ENCODE data around the gene HAX1. TPM values are rescaled to one million over a fixed set of nuclear protein-coding genes. Genes with fewer than 3 reads are reported as not detected.

HAX1 gene
- total and polyA plus RNA-seq, 2 donors, result 113 to 120 TPM

GRCh38 chr1:154237880-154238506 lies 34.4 kb upstream of the HAX1 start:
- 98% methylated on average over 6 of the region's 6 CpGs for WGBS
- H3K36me3 ChIP-seq (ENCODE audit: control insufficient read depth in 2 of 2, insufficient read depth in 2 of 2, low read length in 1 of 2), result peaks cover 38 to 89% of the 10 kb centered on the region in 2 donors

GRCh38 chr1:154239491-154239890 lies 32.9 kb upstream of the HAX1 start:
- Histone ChIP-seq H3K9me3 (ENCODE audit: control insufficient read depth in 2 of 2, insufficient read depth in 1 of 2, low read length in 1 of 2) (no peaks in the 10 kb centered on the region), H3K27ac (ENCODE audit: low read depth in 1 of 2, low read length in 1 of 2) (no peak overlapping the region), H3K4me3 (ENCODE audit: low read length in 2 of 2) (no peak overlapping the region), H3K27me3 (ENCODE audit: control insufficient read depth in 2 of 2, insufficient read depth in 1 of 2, low read length in 1 of 2) (no peaks in the 10 kb centered on the region), H3K36me3 (ENCODE audit: control insufficient read depth in 2 of 2, insufficient read depth in 2 of 2, low read length in 1 of 2) (peaks cover 46 to 94% of the 10 kb centered on the region in 2 donors), H3K4me1 (ENCODE audit: control insufficient read depth in 2 of 2, insufficient read depth in 2 of 2, low read length in 2 of 2) (no peaks in the 10 kb centered on the region)
- 93% methylated on average over 3 of the region's 3 CpGs for WGBS
- DNase-seq (ENCODE audit: low read depth in 6 of 9, low spot score in 9 of 9), result no peak

More at GRCh38 chr1:154237880-154238506, 34.4 kb upstream of the HAX1 start:
- Histone ChIP-seq H3K27me3 (ENCODE audit: control insufficient read depth in 2 of 2, insufficient read depth in 1 of 2, low read length in 1 of 2) (no peaks in the 10 kb centered on the region), H3K9me3 (ENCODE audit: control insufficient read depth in 2 of 2, insufficient read depth in 1 of 2, low read length in 1 of 2) (no peaks in the 10 kb centered on the region), H3K27ac (ENCODE audit: low read depth in 1 of 2, low read length in 1 of 2) (no peak overlapping the region), H3K4me1 (ENCODE audit: control insufficient read depth in 2 of 2, insufficient read depth in 2 of 2, low read length in 2 of 2) (no peaks in the 10 kb centered on the region), H3K4me3 (ENCODE audit: low read length in 2 of 2) (no peak overlapping the region)
- DNase-seq (ENCODE audit: low read depth in 6 of 9, low spot score in 9 of 9), result no peak

GRCh38 chr1:154240294-154240833 lies 32.1 kb upstream of the HAX1 start:
- 91% methylated on average over 3 of the region's 3 CpGs for WGBS
- Histone ChIP-seq H3K27me3 (ENCODE audit: control insufficient read depth in 2 of 2, insufficient read depth in 1 of 2, low read length in 1 of 2) (no peaks in the 10 kb centered on the region), H3K27ac (ENCODE audit: low read depth in 1 of 2, low read length in 1 of 2) (no peak overlapping the region), H3K4me1 (ENCODE audit: control insufficient read depth in 2 of 2, insufficient read depth in 2 of 2, low read length in 2 of 2) (no peaks in the 10 kb centered on the region), H3K4me3 (ENCODE audit: low read length in 2 of 2) (no peak overlapping the region), H3K9me3 (ENCODE audit: control insufficient read depth in 2 of 2, insufficient read depth in 1 of 2, low read length in 1 of 2) (no peaks in the 10 kb centered on the region), H3K36me3 (ENCODE audit: control insufficient read depth in 2 of 2, insufficient read depth in 2 of 2, low read length in 1 of 2) (peaks cover 46 to 94% of the 10 kb centered on the region in 2 donors)
- DNase-seq (ENCODE audit: low read depth in 6 of 9, low spot score in 9 of 9), result no peak

- Histone ChIP-seq H3K9me3 (ENCODE audit: control insufficient read depth in 2 of 2, insufficient read depth in 1 of 2, low read length in 1 of 2) (no peaks in the 10 kb centered on the region), H3K4me1 (ENCODE audit: control insufficient read depth in 2 of 2, insufficient read depth in 2 of 2, low read length in 2 of 2) (no peaks in the 10 kb centered on the region), H3K27ac (ENCODE audit: low read depth in 1 of 2, low read length in 1 of 2) (no peak overlapping the region), H3K36me3 (ENCODE audit: control insufficient read depth in 2 of 2, insufficient read depth in 2 of 2, low read length in 1 of 2) (peaks cover 48 to 94% of the 10 kb centered on the region in 2 donors), H3K27me3 (ENCODE audit: control insufficient read depth in 2 of 2, insufficient read depth in 1 of 2, low read length in 1 of 2) (no peaks in the 10 kb centered on the region), H3K4me3 (ENCODE audit: low read length in 2 of 2) (no peak overlapping the region)
- DNase-seq (ENCODE audit: low read depth in 6 of 9, low spot score in 9 of 9), result no peak
- WGBS, result 96% methylated on average over 3 of the region's 3 CpGs
Observed at GRCh38 chr1:154241703-154242351, 30.6 kb upstream of the HAX1 start.

- H3K27ac ChIP-seq (ENCODE audit: low read depth in 1 of 2, low read length in 1 of 2), result no peak overlapping the region
- 98% methylated on average over 7 of the region's 7 CpGs for WGBS
- H3K9me3 ChIP-seq (ENCODE audit: control insufficient read depth in 2 of 2, insufficient read depth in 1 of 2, low read length in 1 of 2), result no peaks in the 10 kb centered on the region
- H3K4me1 ChIP-seq (ENCODE audit: control insufficient read depth in 2 of 2, insufficient read depth in 2 of 2, low read length in 2 of 2), result no peaks in the 10 kb centered on the region
- no peak overlapping the region for H3K4me3 ChIP-seq (ENCODE audit: low read length in 2 of 2)
- DNase-seq (ENCODE audit: low read depth in 6 of 9, low spot score in 9 of 9), result no peak
- H3K27me3 ChIP-seq (ENCODE audit: control insufficient read depth in 2 of 2, insufficient read depth in 1 of 2, low read length in 1 of 2), result no peaks in the 10 kb centered on the region
- peaks cover 92 to 96% of the 10 kb centered on the region in 2 donors for H3K36me3 ChIP-seq (ENCODE audit: control insufficient read depth in 2 of 2, insufficient read depth in 2 of 2, low read length in 1 of 2)
Observed at GRCh38 chr1:154253671-154254070, 18.8 kb upstream of the HAX1 start.

GRCh38 chr1:154256686-154257085 lies 15.7 kb upstream of the HAX1 start:
- Histone ChIP-seq H3K27me3 (ENCODE audit: control insufficient read depth in 2 of 2, insufficient read depth in 1 of 2, low read length in 1 of 2) (no peaks in the 10 kb centered on the region), H3K4me1 (ENCODE audit: control insufficient read depth in 2 of 2, insufficient read depth in 2 of 2, low read length in 2 of 2) (no peaks in the 10 kb centered on the region), H3K27ac (ENCODE audit: low read depth in 1 of 2, low read length in 1 of 2) (no peak overlapping the region), H3K9me3 (ENCODE audit: control insufficient read depth in 2 of 2, insufficient read depth in 1 of 2, low read length in 1 of 2) (no peaks in the 10 kb centered on the region), H3K4me3 (ENCODE audit: low read length in 2 of 2) (no peak overlapping the region), H3K36me3 (ENCODE audit: control insufficient read depth in 2 of 2, insufficient read depth in 2 of 2, low read length in 1 of 2) (peaks cover 92 to 96% of the 10 kb centered on the region in 2 donors)
- no peak for DNase-seq (ENCODE audit: low read depth in 6 of 9, low spot score in 9 of 9)

- WGBS, result 100% methylated on average over 2 of the region's 2 CpGs
- Histone ChIP-seq H3K4me3 (ENCODE audit: low read length in 2 of 2) (no peak overlapping the region), H3K27ac (ENCODE audit: low read depth in 1 of 2, low read length in 1 of 2) (no peak overlapping the region), H3K9me3 (ENCODE audit: control insufficient read depth in 2 of 2, insufficient read depth in 1 of 2, low read length in 1 of 2) (no peaks in the 10 kb centered on the region), H3K27me3 (ENCODE audit: control insufficient read depth in 2 of 2, insufficient read depth in 1 of 2, low read length in 1 of 2) (no peaks in the 10 kb centered on the region), H3K36me3 (ENCODE audit: control insufficient read depth in 2 of 2, insufficient read depth in 2 of 2, low read length in 1 of 2) (peaks cover 92 to 100% of the 10 kb centered on the region in 2 donors), H3K4me1 (ENCODE audit: control insufficient read depth in 2 of 2, insufficient read depth in 2 of 2, low read length in 2 of 2) (no peaks in the 10 kb centered on the region)
- no peak for DNase-seq (ENCODE audit: low read depth in 6 of 9, low spot score in 9 of 9)
Observed at GRCh38 chr1:154258784-154259183, 13.6 kb upstream of the HAX1 start.

GRCh38 chr1:154260127-154260526 lies 12.3 kb upstream of the HAX1 start:
- no peaks in the 10 kb centered on the region for H3K4me1 ChIP-seq (ENCODE audit: control insufficient read depth in 2 of 2, insufficient read depth in 2 of 2, low read length in 2 of 2)
- no peak for DNase-seq (ENCODE audit: low read depth in 6 of 9, low spot score in 9 of 9)
- no peak overlapping the region for H3K4me3 ChIP-seq (ENCODE audit: low read length in 2 of 2)
- no peak overlapping the region for H3K27ac ChIP-seq (ENCODE audit: low read depth in 1 of 2, low read length in 1 of 2)
- no peaks in the 10 kb centered on the region for H3K9me3 ChIP-seq (ENCODE audit: control insufficient read depth in 2 of 2, insufficient read depth in 1 of 2, low read length in 1 of 2)
- H3K27me3 ChIP-seq (ENCODE audit: control insufficient read depth in 2 of 2, insufficient read depth in 1 of 2, low read length in 1 of 2), result no peaks in the 10 kb centered on the region
- peaks cover 81 to 100% of the 10 kb centered on the region in 2 donors for H3K36me3 ChIP-seq (ENCODE audit: control insufficient read depth in 2 of 2, insufficient read depth in 2 of 2, low read length in 1 of 2)
- WGBS, result 90% methylated on average over 1 of the region's 1 CpG

GRCh38 chr1:154263465-154264332 lies 8.7 kb upstream of the HAX1 start:
- H3K27ac ChIP-seq (ENCODE audit: low read depth in 1 of 2, low read length in 1 of 2), result no peak overlapping the region
- H3K9me3 ChIP-seq (ENCODE audit: control insufficient read depth in 2 of 2, insufficient read depth in 1 of 2, low read length in 1 of 2), result no peaks in the 10 kb centered on the region
- 80% methylated on average over 6 of the region's 6 CpGs for WGBS

More at GRCh38 chr1:154263465-154264332, 8.7 kb upstream of the HAX1 start:
- peaks cover 54 to 89% of the 10 kb centered on the region in 2 donors for H3K36me3 ChIP-seq (ENCODE audit: control insufficient read depth in 2 of 2, insufficient read depth in 2 of 2, low read length in 1 of 2)
- no peak for DNase-seq (ENCODE audit: low read depth in 6 of 9, low spot score in 9 of 9)
- no peaks in the 10 kb centered on the region for H3K27me3 ChIP-seq (ENCODE audit: control insufficient read depth in 2 of 2, insufficient read depth in 1 of 2, low read length in 1 of 2)
- H3K4me1 ChIP-seq (ENCODE audit: control insufficient read depth in 2 of 2, insufficient read depth in 2 of 2, low read length in 2 of 2), result peaks cover 0 to 6% of the 10 kb centered on the region in 2 donors
- no peak overlapping the region for H3K4me3 ChIP-seq (ENCODE audit: low read length in 2 of 2)
